Measurements from ENCODE around the gene SLC39A11. TPM values are rescaled to one million over a fixed set of nuclear protein-coding genes. Genes with fewer than 3 reads are reported as not detected.
A peak's percentile ranks its signal among the peaks of the same experiment; 100 is the strongest.

Gene SLC39A11
- total RNA-seq, 3 donors from 2014 or later: 31.6 to 71.6 (median 51.6) TPM

GRCh38 chr17:72737151-72737690 is 355.3 kb downstream of the SLC39A11 start:
- intact Hi-C loops (cut with DNase I, micrococcal nuclease): no loop called here
- ATAC-seq (no peak), DNase-seq (no peak)
- H3K36me3 ChIP-seq (ENCODE audit: low read depth): no peaks in the 10 kb centered on the region
- peaks cover 8% of the 10 kb centered on the region for H3K4me1 ChIP-seq (ENCODE audit: low read depth)
- H3K4me3 ChIP-seq: no peak overlapping the region
- no peaks in the 10 kb centered on the region for H3K9me3 ChIP-seq
- TF ChIP-seq CTCF (IDR thresholded peaks at IDR 0.05): no peak

DNA sequence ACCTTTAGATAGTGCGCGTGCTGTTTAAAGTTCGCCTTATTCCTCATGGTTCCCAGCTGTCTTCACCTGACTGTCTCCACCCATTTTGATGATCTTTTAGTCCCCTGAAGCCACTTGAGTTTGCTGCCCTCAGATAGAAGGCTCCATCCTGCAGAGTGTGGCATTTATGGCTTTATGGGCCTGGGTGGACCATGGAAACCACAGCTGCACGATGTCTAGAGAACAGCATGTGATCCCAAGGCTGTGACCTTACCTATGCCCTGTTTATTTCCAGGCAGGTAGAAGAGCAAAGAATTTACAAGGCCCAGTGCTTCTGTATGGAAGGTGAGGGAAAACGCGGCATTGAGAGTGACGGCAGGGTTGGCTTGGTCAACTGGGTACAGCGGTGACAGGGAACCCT is 356.9 kb downstream of the SLC39A11 start:
- DNase-seq: peak in 2 of 3 donors; percentile 41 to 72
- H3K4me1 ChIP-seq (ENCODE audit: low read depth): peaks cover 8% of the 10 kb centered on the region
- peak; percentile 98 for ATAC-seq
- H3K36me3 ChIP-seq (ENCODE audit: low read depth): no peaks in the 10 kb centered on the region
- intact Hi-C loops (cut with DNase I, micrococcal nuclease): no loop called here
- no peak overlapping the region for H3K4me3 ChIP-seq
- TF ChIP-seq CTCF (IDR thresholded peaks at IDR 0.05): no peak
- H3K9me3 ChIP-seq: no peaks in the 10 kb centered on the region

- Histone ChIP-seq H3K4me1 (ENCODE audit: low read depth) (peaks cover 8% of the 10 kb centered on the region), H3K4me3 (no peak overlapping the region), H3K36me3 (ENCODE audit: low read depth) (no peaks in the 10 kb centered on the region), H3K9me3 (no peaks in the 10 kb centered on the region)
- ATAC-seq (no peak), DNase-seq (no peak)
- intact Hi-C loops (cut with DNase I, micrococcal nuclease): no loop called here
- TF ChIP-seq CTCF (IDR thresholded peaks at IDR 0.05): no peak
These were observed 357.4 kb downstream of the SLC39A11 start for GRCh38 chr17:72735048-72735447.

DNA sequence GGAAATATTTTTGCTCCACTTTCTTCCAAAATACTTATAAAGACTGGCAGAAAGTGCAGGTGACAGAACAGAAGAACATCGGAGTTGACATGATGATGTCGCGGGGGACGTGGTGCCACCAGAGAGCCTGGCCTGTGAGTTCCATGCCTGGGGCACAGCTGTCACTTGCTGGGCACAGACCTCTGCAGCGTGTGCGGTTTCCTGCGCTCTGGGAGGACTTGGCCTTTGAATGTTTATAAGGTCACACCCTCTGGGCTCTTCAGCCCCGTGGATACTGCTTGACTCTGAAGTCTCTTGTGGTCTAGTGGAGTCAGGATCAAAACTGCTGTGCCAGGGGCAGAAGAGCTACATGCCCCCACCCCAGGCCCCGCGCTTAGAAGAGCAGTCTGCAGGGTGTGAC is 357.9 kb downstream of the SLC39A11 start:
- intact Hi-C loops (cut with DNase I, micrococcal nuclease): no loop called here
- TF ChIP-seq CTCF (IDR thresholded peaks at IDR 0.05): no peak
- Histone ChIP-seq H3K9me3 (no peaks in the 10 kb centered on the region), H3K4me3 (no peak overlapping the region), H3K36me3 (ENCODE audit: low read depth) (no peaks in the 10 kb centered on the region), H3K4me1 (ENCODE audit: low read depth) (peaks cover 8% of the 10 kb centered on the region)
- DNase-seq: no peak
- ATAC-seq: peak; percentile 10

GRCh38 chr17:72733619-72734282 is 358.7 kb downstream of the SLC39A11 start:
- intact Hi-C loops (cut with DNase I, micrococcal nuclease): no loop called here
- no peak for TF ChIP-seq CTCF (IDR thresholded peaks at IDR 0.05)
- no peak for DNase-seq
- peaks cover 8% of the 10 kb centered on the region for H3K4me1 ChIP-seq (ENCODE audit: low read depth)
- H3K4me3 ChIP-seq: no peak overlapping the region
- no peak for ATAC-seq
- H3K36me3 ChIP-seq (ENCODE audit: low read depth): no peaks in the 10 kb centered on the region
- H3K9me3 ChIP-seq: no peaks in the 10 kb centered on the region
